HFF-Myc (cell line): ENCODE data around the gene PDE4B.

Experiments used
- DNase-seq: peaks from one replicate; pipeline ENCODE4 v3.0.0-alpha.2; 2011; ENCODE audit warnings: low read depth; ENCODE audit errors: extremely low read depth
- H3K4me3 ChIP-seq: replicated peaks from 2 replicates; pipeline ENCODE4 v1.5.1; 2011; ENCODE audit warnings: low read depth, mild to moderate bottlenecking, control low read depth, low read length
- CTCF ChIP-seq: IDR thresholded peaks from 2 replicates; pipeline ENCODE4 v1.5.1; 2012; ENCODE audit warnings: mild to moderate bottlenecking, low read depth, low read length, control low read depth; ENCODE audit errors: missing control alignments

The PDE4B gene

GRCh38 chr1:66262208-66262963, 469.7 kb downstream of the PDE4B start:
- no peak for TF ChIP-seq CTCF
- no peak overlapping the region for H3K4me3 ChIP-seq
- peak; percentile 82 for DNase-seq

GRCh38 chr1:66265268-66265667, 472.6 kb downstream of the PDE4B start:
- TF ChIP-seq CTCF = no peak

GRCh38 chr1:66265796-66266195, 473.1 kb downstream of the PDE4B start:
- no peak for DNase-seq
- H3K4me3 ChIP-seq = no peak overlapping the region
- TF ChIP-seq CTCF = no peak

More at GRCh38 chr1:66265268-66265667, 472.6 kb downstream of the PDE4B start:
- H3K4me3 ChIP-seq = no peak overlapping the region
- DNase-seq = no peak

- TF ChIP-seq CTCF = no peak
- no peak for DNase-seq
- H3K4me3 ChIP-seq = no peak overlapping the region
Measured at GRCh38 chr1:66266350-66266749, 473.7 kb downstream of the PDE4B start.

- no peak overlapping the region for H3K4me3 ChIP-seq
- no peak for TF ChIP-seq CTCF
- DNase-seq = no peak
Measured at GRCh38 chr1:66266756-66267155, 474.1 kb downstream of the PDE4B start.

- TF ChIP-seq CTCF = no peak
- no peak for DNase-seq
- H3K4me3 ChIP-seq = no peak overlapping the region
Measured at GRCh38 chr1:66267201-66267940, 474.7 kb downstream of the PDE4B start.
